ENCODE measurements around the gene ZNF24.

DNA sequence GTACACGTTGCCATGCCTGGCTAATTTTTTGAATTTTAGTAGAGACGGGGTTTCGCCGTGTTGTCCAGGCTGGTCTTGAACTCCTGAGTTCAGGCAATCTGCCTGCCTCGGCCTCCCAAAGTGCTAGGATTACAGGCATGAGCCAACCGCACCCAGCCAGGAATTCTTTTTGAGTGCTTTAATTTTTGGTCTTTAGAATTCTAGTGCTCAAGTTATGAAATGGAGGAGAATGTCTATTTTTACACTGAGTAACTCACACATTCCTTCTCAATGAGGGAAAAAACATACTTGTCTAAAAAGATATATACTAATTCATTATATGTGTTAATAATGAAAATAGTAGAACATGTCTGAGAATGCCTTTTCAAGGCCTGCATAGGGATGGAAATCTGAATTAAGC lies 24.4 kb upstream of the ZNF24 start:
- TF ChIP-seq POLR2A (IDR thresholded peaks at IDR 0.05): no peak
- TF ChIP-seq, protein P1, sequence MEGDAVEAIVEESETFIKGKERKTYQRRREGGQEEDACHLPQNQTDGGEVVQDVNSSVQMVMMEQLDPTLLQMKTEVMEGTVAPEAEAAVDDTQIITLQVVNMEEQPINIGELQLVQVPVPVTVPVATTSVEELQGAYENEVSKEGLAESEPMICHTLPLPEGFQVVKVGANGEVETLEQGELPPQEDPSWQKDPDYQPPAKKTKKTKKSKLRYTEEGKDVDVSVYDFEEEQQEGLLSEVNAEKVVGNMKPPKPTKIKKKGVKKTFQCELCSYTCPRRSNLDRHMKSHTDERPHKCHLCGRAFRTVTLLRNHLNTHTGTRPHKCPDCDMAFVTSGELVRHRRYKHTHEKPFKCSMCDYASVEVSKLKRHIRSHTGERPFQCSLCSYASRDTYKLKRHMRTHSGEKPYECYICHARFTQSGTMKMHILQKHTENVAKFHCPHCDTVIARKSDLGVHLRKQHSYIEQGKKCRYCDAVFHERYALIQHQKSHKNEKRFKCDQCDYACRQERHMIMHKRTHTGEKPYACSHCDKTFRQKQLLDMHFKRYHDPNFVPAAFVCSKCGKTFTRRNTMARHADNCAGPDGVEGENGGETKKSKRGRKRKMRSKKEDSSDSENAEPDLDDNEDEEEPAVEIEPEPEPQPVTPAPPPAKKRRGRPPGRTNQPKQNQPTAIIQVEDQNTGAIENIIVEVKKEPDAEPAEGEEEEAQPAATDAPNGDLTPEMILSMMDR (IDR thresholded peaks at IDR 0.05): no peak

All from breast epithelium (tissue), 3 donors.